Body of pancreas (tissue), 4 donors: ENCODE measurements around the gene TRPV6. TPM values are rescaled to one million over a fixed set of nuclear protein-coding genes. Genes with fewer than 3 reads are reported as not detected.
A peak's percentile ranks its signal among the peaks of the same experiment; 100 is the strongest.

Experiments
- ATAC-seq: fragments of 150-250 bp; one replicate; pipeline ENCODE4 v1.9.1; 2016
- DNase-seq, 4 donors: peaks; one replicate each; pipeline ENCODE4 v3.0.0-alpha.2; 2019
- H3K27ac ChIP-seq, 4 donors: fragments of 200-600 bp; sonication (generic); 1 replicate in 3 of 4; 2 replicates in 1 of 4; pipeline versions ENCODE4 v1.5.1 to v1.6.1; 2016 to 2019; ENCODE audit warnings: mild to moderate bottlenecking in 1 of 4, mixed read lengths in 1 of 4, moderate library complexity in 1 of 4
- H3K27me3 ChIP-seq, 2 donors: fragments of 200-600 bp; sonication (generic); one replicate each; pipeline ENCODE4 v1.6.0; 2016; ENCODE audit warnings: mild to moderate bottlenecking in 1 of 2
- H3K36me3 ChIP-seq, 2 donors: fragments of 200-600 bp; sonication (generic); replicated peaks in 1 of 2; 2 replicates each; pipeline ENCODE4 v1.5.1; 2016; ENCODE audit warnings: low read depth in 2 of 2; ENCODE audit not compliant: insufficient read depth in 1 of 2
- H3K4me1 ChIP-seq: fragments of 200-600 bp; sonication (generic); one replicate; pipeline ENCODE4 v1.6.0; 2016
- H3K4me3 ChIP-seq, 2 donors: fragments of 200-600 bp; sonication (generic); 1 replicate in 1 of 2; 2 replicates in 1 of 2; pipeline ENCODE4 v1.5.1; 2016 to 2019
- H3K9me3 ChIP-seq, 3 donors: fragments of 200-600 bp; sonication (generic); 1 replicate in 2 of 3; 2 replicates in 1 of 3; pipeline ENCODE4 v1.5.1; 2016
- POLR2A ChIP-seq, 3 donors: fragments of 450-650 bp; IDR thresholded peaks; one replicate each; pipeline ENCODE4 v1.6.1; 2016; ENCODE audit warnings: antibody characterized with exemption in 3 of 3, mild to moderate bottlenecking in 2 of 3
- WGBS, 2 donors: methylation state at CpG; one replicate each; pipeline ENCODE4 v1.1.5; 2017; 5-methylcytosine and 5-hydroxymethylcytosine counted together
- intact Hi-C: fragments of 100-400 bp; cut with DNase I; formaldehyde crosslinking; loops from one replicate; pipeline ENCODE4 v1.15.1; 2023
- total RNA-seq, 2 donors: library from RNA; depleted of rRNA; stranded (reverse); fragments of >200 nt; gene quantifications; one replicate each; pipeline ENCODE4 v1.1.0, GENCODE V29; 2016
- TF ChIP-seq, protein P1 (sequence below), 7 experiments: fragments of 450-650 bp in 4 of 7; fragments of 200-600 bp in 3 of 7; sonication (generic) in 3 of 7; IDR thresholded peaks; one replicate each; pipeline ENCODE4 v1.5.1; 2016 to 2019; ENCODE audit warnings: antibody characterized with exemption in 7 of 7

The TRPV6 gene
- total RNA-seq, 2 donors from 2014 or later: 61.7 to 110 TPM

DNA sequence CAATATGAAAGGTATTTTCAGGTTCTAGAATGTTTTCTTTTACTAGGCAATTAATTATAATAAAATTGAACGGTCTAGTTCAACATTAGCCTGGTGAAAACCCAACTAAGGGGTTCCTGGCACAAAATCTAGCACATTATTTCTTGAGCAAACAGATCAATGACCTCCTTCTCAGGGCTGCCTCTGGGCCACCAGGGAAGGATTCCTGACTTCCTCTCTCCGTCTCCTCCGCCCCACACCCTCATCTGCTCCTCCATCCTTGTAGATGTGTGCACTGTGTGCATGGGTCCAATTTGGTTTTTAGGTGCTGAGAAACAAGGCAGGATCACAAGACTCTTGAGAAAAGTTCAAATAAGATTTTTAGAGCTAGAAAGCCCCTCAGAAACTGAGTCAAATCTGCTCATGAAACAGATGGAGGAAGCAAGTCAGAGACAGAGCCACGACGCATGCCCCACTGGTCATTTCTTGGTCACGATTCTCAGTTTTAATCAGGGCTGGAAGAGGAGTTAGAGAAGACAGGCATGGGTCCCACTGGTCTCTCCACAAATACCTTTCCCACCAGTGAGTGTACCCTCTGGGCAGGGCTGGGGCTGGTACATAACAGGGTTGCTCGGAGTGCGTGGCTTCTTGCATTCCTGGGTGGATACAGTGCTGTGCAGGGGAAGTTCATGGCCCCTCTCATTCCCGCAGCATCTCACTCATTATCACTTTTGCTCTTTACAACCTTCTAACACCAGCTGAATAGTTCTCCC, 3.8 kb downstream of the TRPV6 start:
- H3K4me1 ChIP-seq: peaks cover 14% of the 10 kb centered on the region
- intact Hi-C loops: no loop called here
- 48 to 58% methylated on average over 9 of the region's 9 CpGs for WGBS, 2 donors
- TF ChIP-seq POLR2A (IDR thresholded peaks at IDR 0.05): peak in 2 of 3 donors; percentile 21 to 42
- TF ChIP-seq, protein P1, sequence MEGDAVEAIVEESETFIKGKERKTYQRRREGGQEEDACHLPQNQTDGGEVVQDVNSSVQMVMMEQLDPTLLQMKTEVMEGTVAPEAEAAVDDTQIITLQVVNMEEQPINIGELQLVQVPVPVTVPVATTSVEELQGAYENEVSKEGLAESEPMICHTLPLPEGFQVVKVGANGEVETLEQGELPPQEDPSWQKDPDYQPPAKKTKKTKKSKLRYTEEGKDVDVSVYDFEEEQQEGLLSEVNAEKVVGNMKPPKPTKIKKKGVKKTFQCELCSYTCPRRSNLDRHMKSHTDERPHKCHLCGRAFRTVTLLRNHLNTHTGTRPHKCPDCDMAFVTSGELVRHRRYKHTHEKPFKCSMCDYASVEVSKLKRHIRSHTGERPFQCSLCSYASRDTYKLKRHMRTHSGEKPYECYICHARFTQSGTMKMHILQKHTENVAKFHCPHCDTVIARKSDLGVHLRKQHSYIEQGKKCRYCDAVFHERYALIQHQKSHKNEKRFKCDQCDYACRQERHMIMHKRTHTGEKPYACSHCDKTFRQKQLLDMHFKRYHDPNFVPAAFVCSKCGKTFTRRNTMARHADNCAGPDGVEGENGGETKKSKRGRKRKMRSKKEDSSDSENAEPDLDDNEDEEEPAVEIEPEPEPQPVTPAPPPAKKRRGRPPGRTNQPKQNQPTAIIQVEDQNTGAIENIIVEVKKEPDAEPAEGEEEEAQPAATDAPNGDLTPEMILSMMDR (IDR thresholded peaks at IDR 0.05): no peak
- no peak overlapping the region for H3K4me3 ChIP-seq
- H3K9me3 ChIP-seq: no peaks in the 10 kb centered on the region
- H3K27ac ChIP-seq: peak overlapping the region in 3 of 4 donors; percentile 73 to 79 (median 78)
- no peaks in the 10 kb centered on the region for H3K27me3 ChIP-seq
- DNase-seq: no peak
- peak; percentile 28 for ATAC-seq
- H3K36me3 ChIP-seq: peaks cover 0 to 1% of the 10 kb centered on the region in 2 donors

GRCh38 chr7:142880876-142881505, 4.6 kb downstream of the TRPV6 start:
- ATAC-seq (no peak), DNase-seq (peak; percentile 48 to 56 (median 52))
- intact Hi-C loops: no loop called here

GRCh38 chr7:142879060-142879459, 6.5 kb downstream of the TRPV6 start:
- TF ChIP-seq, protein P1 (IDR thresholded peaks at IDR 0.05): no peak
- TF ChIP-seq POLR2A (IDR thresholded peaks at IDR 0.05): no peak
- ATAC-seq (no peak), DNase-seq (no peak)
- Histone ChIP-seq H3K4me3 (no peak overlapping the region), H3K27me3 (no peaks in the 10 kb centered on the region), H3K36me3 (peaks cover 0 to 2% of the 10 kb centered on the region in 2 donors), H3K27ac (no peak overlapping the region), H3K4me1 (peaks cover 14% of the 10 kb centered on the region), H3K9me3 (no peaks in the 10 kb centered on the region)
- 63 to 65% methylated on average over 5 of the region's 5 CpGs for WGBS, 2 donors
- intact Hi-C loops: loop anchor here (10.0 kb wide), 1 partner anchor 116 kb away; no protein-coding TSS in a partner anchor

More at GRCh38 chr7:142880876-142881505, 4.6 kb downstream of the TRPV6 start:
- 17 to 21% methylated on average over 8 of the region's 8 CpGs for WGBS, 2 donors
- Histone ChIP-seq H3K36me3 (peaks cover 0 to 2% of the 10 kb centered on the region in 2 donors), H3K4me1 (peaks cover 14% of the 10 kb centered on the region), H3K9me3 (no peaks in the 10 kb centered on the region), H3K27me3 (no peaks in the 10 kb centered on the region), H3K27ac (peak overlapping the region in 3 of 4 donors; percentile 29 to 79 (median 73)), H3K4me3 (no peak overlapping the region)
- TF ChIP-seq, protein P1 (IDR thresholded peaks at IDR 0.05): peak; percentile 62 to 88 (median 74)
- no peak for TF ChIP-seq POLR2A (IDR thresholded peaks at IDR 0.05)

DNA sequence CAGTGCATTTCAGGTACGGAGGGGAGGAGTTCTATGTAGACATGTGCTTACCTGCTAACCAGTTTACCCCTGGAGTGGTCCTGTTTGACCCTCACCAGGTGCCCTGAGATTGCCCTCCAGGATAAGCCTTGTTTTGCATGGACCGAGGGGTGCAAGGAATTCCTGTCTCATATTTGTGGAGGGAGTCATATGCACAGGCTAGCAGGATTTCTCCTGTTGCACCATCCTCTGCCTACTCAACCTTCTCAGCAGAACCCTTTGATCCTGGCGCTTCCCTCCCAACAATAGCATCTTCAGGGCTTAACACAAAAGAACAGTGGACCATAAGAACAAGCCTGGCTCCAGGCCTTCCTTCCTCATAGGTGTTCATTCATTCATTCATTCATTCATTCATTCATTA, 7.2 kb downstream of the TRPV6 start:
- 70 to 81% methylated on average over 3 of the region's 3 CpGs for WGBS, 2 donors
- H3K27me3 ChIP-seq: no peaks in the 10 kb centered on the region
- DNase-seq (no peak), ATAC-seq (no peak)
- no peak overlapping the region for H3K4me3 ChIP-seq
- TF ChIP-seq, protein P1 (IDR thresholded peaks at IDR 0.05): no peak
- TF ChIP-seq POLR2A (IDR thresholded peaks at IDR 0.05): no peak
- H3K9me3 ChIP-seq: no peaks in the 10 kb centered on the region
- no peak overlapping the region for H3K27ac ChIP-seq
- peaks cover 0 to 2% of the 10 kb centered on the region in 2 donors for H3K36me3 ChIP-seq
- intact Hi-C loops: loop anchor here (10.0 kb wide), 1 partner anchor 116 kb away; no protein-coding TSS in a partner anchor
- H3K4me1 ChIP-seq: peaks cover 14% of the 10 kb centered on the region
